T-helper 9 cell (primary cell): ENCODE measurements around the gene SLC25A34.

Experiments
- DNase-seq: peaks from one replicate; pipeline ENCODE4 v3.0.0-alpha.2; 2020

SLC25A34 gene

GRCh38 chr1:15733726-15734226 is 2.3 kb upstream of the SLC25A34 start:
- no peak for DNase-seq

DNA sequence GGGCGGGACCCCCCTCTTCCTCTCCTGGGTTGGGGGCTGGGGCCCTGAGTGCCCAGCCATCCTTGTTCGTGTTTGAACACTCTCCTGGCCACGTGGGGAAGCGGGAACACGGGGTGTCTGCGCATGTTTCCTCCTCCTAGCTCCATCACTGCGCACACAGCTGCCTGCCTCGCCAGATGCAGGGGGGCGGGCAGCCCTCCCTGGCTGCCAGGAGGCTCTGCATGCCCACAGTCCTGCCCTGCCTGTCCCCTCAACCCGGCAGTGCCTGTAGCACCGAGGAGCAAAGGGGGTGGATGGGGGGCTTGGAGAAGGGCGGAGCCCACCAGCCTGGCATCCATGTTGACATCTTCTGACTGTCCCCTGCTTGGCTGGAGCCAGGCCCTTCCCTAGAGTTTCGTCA is 1.8 kb upstream of the SLC25A34 start:
- no peak for DNase-seq

DNA sequence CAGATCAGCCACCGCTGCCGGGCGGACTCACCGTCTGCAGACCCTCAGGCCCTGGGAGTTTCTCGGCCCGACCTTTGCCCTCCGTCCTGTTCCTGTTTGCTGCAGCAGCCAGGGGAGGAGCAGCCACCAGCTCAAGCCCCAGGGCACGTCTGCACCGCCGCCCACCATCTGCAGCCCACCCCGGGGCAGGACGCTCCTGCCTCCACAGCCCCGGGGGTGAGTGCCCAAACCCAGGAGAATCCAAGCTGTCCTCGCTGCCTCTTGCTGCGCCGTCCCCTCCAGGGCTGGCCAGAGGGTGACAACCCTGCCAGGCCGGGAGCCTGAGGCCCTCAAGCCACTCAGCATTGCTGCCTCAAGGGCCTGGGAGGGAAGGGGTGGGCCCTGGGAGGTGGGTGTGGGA is 1.2 kb upstream of the SLC25A34 start:
- no peak for DNase-seq

- DNase-seq = no peak
Observed at GRCh38 chr1:15735304-15736037, 587 bp upstream of the SLC25A34 start.

DNA sequence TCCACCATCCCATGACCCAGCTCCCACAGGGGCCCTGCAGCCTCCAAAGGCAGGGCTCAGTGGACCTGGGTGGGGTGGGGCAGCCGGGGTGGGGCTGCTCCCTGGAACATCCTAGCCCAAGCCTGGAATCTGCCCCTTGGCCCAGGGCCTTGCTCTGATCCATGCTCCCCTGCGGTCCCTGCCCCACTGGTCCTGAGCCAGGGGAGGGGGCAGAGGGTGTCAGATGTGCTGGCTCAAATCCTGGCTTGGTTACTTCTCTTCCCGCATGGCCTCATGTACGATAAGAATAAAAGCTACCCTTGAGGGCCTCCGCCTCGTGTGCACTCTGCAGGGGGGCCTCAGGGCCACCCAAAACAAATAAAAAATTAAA is 819 bp downstream of the SLC25A34 start:
- DNase-seq = no peak

DNA sequence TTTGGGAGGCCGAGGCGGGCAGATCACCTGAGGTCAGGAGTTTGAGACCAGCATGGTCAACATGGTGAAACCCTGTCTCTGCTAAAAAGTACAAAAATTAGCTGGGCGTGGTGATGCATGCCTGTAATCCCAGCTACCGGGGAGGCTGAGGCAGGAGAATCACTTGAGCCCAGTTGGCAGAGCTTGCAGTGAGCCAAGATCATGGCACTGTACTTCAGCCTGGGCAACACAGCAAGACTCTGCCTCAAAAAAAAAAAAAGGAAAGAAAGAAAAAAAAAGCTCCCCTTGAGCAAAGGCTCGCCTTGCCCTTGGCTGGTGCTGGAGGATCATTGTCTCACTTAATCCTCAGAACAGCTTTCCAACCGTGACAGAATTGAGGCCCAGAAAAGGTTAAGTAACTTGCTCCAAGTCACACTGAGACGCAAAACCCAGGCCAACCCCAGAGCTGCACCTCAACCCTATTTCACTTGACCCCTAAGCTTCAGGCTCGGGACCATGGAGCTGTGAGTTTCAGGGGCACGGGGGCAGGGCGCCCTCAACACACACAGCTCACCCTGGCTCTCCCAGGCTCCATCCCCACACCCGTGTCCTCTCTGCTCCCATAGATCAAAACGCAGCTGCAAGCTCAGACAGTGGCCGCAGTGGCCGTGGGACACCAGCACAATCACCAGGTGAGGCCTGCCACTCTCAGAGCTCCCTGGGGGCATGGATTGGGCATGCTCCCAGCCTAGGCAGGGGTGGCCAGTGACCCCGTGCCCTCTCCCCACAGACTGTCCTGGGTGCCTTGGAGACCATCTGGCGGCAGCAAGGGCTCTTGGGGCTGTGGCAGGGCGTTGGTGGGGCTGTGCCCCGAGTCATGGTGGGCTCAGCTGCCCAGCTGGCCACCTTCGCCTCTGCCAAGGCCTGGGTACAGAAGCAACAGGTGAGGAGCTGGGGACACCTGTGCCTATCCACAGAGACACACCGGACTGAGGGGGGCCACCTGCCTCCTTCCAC is 1.6 kb downstream of the SLC25A34 start:
- no peak for DNase-seq

DNA sequence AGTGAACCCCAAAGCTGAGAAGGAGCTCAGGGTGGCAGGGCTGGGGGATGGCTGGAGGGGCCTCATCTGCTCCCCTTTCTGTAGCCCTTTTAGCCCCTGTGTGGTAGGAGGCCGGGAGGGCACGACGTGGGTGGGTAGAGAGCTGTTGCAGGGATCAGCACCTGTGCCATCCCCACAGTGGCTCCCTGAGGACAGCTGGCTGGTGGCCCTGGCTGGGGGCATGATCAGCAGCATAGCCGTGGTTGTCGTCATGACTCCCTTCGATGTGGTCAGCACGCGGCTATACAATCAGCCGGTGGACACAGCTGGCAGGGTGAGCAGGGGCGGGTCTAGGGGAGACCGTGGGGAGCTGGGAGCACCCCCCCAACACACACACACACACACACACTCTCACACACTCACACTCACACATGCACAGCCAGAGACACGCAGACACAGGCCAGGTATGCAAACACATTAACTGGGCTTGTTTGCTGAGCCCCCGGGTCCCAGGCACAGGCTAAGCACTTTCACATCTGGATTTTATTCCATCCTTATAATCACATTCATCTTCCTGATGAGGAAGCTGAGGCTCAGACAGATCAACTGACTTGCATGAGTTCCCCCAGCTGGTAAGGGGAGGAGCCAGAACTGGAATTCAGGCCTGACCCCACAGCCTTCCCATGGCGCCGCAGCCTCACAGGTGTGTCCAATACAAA is 2.5 kb downstream of the SLC25A34 start:
- DNase-seq = no peak

GRCh38 chr1:15739259-15739658 is 3.2 kb downstream of the SLC25A34 start:
- no peak for DNase-seq

DNA sequence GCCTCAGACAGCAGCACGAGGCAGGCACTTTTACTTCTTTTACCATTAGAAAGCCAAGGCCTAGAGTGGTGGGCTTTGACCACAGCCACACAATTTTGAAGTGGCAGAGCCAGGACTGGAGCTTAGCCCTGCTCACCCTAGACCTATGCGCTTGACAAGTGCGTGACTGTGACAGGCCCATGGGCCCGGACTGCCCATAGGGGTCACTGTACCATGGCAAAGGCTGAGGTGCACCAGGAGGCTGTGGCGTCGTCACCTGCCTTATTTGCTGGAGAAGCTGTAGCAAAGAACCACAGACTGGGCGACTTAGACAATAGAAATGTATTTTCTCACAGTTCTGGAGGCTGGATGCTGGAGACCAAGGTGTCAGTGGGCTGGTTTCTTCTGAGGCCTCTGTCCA is 3.7 kb downstream of the SLC25A34 start:
- no peak for DNase-seq

GRCh38 chr1:15740924-15741850 is 5.1 kb downstream of the SLC25A34 start:
- DNase-seq = peak; percentile 44

- DNase-seq = no peak
Observed at GRCh38 chr1:15742339-15742801, 6.3 kb downstream of the SLC25A34 start, which contains the start of gene TMEM82. TSS of gene TMEM82 (plus strand) at chr1:15742499. CDS start at chr1:15742560, 61 bp downstream.

- no peak for DNase-seq
Observed at GRCh38 chr1:15744122-15744679, 8.1 kb downstream of the SLC25A34 start.

- no peak for DNase-seq
Observed at GRCh38 chr1:15747378-15747777, 11.3 kb downstream of the SLC25A34 start.

- no peak for DNase-seq
Observed at GRCh38 chr1:15748264-15748663, 12.2 kb downstream of the SLC25A34 start.

DNA sequence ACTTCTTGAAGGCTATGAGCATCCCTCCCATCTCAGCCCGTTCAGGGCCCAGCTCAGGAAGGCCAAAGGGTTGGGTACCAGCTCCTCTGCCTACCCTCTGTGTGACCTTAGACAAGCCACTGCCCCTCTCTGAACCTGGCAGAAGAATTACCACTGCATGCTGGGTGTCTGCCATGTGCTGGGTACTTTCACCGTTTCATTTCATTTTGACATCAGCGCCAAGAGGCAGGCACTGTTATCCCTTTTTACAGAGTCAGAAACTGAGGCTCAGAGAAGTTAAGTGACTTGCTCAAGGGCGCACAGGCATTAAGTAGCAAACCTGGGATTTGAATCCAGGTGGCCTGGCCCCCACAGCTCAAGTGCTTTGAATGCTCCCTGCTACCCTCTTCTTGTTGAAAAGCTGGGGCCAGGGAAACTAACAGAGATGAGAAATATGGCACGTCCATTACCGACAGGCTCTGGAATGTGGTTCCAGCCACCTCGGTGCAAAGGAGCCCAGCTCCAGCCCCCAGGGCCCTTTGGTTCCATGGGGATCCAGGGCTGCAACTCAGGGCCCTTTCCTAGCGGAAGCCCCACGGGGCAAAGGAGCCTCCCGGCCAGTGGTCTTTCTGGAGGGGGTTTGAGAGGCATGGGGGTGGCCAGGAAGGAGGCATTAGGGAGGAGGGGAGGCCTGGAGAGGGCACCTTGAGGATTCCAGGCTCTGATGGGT is 12.8 kb downstream of the SLC25A34 start:
- no peak for DNase-seq

GRCh38 chr1:15749399-15750291 is 13.6 kb downstream of the SLC25A34 start:
- DNase-seq = no peak

DNA sequence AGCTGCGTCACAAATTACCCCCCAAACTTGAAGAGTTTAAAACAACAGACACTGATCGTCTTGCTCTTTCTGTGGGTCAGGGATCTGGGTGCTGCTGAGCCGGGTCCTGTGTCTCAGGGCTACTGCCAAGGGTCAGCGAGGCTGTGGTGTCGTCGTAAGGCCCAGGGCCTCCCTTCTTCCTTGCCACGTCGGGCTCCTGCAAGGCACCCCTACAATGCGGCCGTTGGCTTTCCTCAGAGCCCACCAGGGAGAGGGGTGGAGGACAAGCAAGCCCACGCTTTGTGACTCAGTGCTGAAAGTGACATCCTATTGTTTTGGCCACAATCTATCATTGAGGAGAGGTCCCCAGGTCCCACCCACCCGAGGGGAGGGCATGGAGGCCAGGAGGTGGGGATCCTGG is 14.9 kb downstream of the SLC25A34 start:
- no peak for DNase-seq

- DNase-seq = no peak
Observed at GRCh38 chr1:15751717-15752116, 15.7 kb downstream of the SLC25A34 start.

- DNase-seq = no peak
Observed at GRCh38 chr1:15753776-15754175, 17.7 kb downstream of the SLC25A34 start.
